Raji (cell line): Measurements from ENCODE around the gene DEGS1.

Experiments used
- POLR2A ChIP-seq: IDR thresholded peaks from 2 replicates; pipeline ENCODE4 v1.6.1; 2011; ENCODE audit warnings: low read depth, low read length, control low read depth; ENCODE audit not compliant: insufficient read depth

The DEGS1 gene

DNA sequence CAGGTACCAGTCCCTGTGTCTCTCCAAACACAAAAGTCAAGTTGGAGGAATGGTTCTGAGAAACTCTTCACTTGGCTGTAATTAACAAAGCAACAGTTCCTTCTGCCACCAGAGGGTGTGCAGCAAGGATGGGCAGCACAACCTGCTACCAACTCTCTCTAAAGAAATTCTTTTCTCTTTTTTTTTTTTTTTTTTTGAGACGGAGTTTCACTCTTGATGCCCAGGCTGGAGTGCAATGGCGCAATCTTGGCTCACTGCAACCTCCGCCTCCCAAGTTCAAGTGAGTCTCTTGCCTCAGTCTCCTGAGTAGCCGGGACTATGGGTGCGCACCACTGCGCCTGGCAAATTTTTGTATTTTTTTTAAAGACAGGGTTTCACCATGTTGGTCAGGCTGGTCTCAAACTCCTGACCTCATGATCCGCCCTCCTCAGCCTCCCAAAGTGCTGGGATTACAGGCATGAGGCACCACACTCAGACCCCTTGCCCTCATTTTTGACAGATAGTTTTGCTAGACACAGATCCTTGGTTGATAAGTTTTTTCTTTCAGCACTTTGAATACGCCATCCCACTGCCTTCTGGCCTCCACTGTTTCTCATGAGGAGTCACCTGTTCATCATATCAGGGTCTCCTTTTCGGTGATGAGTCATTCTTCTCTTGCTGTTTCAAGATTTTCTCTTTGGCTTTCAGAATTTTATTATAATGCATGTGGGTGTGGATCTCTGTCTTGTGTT, 12.1 kb upstream of the DEGS1 start:
- TF ChIP-seq POLR2A, result no peak

DNA sequence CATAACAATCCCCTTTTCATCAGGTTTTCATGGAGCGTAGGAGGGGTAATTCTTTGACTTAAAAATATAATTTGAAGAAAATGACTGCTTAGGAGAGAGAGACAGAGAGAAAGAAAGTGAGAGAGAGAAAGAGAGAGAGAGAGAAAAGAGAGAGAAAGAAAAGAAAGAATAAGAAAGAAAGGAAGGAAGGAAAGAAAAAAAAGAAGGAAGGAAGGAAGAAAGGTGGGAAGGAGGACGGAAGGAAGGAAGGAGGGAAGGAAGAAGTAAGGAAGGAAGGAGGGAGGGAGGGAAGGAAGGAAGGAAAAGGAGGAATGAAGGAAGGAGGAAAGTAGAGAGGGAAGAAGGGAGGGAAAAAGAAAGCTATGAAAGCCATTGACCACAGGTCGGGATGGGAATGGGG, 10.8 kb upstream of the DEGS1 start:
- no peak for TF ChIP-seq POLR2A

DNA sequence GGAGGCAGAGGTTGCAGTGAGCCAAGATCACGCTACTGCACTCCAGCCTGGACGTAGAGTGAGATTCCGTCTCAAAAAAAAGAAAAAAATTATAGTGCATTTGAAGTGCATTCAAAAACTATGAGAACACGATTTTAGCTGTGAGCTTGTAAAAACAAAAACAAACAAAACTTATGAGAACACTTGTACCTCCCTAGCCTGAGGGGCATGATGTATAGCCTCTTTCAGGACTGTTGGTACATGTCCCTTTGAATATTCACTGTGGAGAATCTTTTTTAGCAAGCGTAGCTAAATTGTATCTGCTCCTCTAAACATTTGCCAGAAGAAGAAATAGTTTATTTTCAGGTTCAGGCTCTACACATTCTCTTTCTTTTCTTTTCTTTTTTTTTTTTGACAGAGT, 9.5 kb upstream of the DEGS1 start:
- no peak for TF ChIP-seq POLR2A

DNA sequence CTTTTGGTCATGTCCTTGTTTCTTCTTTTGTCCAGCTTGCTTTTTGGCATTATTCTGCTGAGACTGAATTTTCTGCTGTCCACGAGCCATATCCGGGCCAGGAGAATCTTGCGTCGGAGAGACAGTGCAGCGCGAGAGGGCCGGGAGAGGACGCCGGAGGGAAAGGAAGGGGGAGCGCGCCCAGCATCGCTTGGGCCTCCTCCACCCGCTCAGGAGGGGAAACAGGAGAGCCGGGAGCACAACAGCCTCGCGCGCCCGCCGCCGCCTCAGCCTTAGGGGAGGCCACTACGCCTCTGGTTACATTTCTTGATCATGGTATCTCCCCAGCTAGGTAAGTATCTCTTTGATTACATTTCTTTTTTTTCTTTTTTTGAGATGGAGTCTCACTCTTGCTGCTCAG, 7.4 kb upstream of the DEGS1 start:
- no peak for TF ChIP-seq POLR2A

DNA sequence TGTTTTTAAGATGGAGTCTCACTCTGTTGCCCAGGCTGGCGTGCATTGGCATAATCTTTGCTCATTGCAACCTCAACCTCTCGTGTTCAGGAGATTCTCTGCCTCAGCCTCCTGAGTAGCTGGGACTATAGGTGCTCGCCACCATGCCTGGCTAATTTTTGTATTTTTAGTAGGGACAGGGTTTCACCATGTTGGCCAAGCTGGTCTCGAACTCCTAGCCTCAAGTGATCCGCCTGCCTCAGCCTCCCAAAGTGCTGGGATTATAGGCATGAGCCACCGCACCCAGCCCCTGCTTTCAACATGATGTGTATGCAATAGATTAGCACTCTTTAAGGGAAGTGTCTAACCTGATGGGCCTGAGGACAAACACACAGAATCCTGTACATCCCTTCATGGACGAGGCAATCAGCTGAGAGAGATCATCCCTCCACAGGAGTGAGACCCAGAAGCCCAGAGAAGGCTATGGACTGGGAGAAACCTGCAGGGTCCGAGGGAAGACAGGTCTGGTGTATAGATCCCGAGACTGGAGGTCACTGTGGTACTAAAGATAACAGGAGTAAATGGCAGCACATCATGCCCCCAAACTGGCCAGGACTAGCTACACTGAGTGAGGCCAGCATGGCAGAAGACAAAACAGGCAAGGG, 5.6 kb upstream of the DEGS1 start:
- no peak for TF ChIP-seq POLR2A

DNA sequence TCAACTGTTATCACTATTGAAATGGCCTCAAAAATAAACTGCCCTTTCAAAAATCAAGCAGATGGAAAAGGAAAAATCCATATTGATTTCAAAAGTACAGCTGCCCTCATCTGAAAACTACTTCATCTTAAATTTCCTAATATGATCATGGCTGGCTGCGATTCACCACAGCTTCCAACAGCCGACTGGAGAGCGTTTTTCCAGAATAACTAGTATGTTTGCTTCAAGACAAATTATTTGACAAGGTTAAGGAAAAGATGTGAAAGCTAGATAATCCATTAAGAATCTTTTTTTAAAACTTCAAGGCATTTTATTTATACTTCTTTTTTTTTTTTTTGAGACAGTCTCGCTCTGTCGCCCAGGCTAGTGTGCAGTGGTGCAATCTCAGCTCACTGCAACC, 4.1 kb upstream of the DEGS1 start:
- TF ChIP-seq POLR2A, result no peak

DNA sequence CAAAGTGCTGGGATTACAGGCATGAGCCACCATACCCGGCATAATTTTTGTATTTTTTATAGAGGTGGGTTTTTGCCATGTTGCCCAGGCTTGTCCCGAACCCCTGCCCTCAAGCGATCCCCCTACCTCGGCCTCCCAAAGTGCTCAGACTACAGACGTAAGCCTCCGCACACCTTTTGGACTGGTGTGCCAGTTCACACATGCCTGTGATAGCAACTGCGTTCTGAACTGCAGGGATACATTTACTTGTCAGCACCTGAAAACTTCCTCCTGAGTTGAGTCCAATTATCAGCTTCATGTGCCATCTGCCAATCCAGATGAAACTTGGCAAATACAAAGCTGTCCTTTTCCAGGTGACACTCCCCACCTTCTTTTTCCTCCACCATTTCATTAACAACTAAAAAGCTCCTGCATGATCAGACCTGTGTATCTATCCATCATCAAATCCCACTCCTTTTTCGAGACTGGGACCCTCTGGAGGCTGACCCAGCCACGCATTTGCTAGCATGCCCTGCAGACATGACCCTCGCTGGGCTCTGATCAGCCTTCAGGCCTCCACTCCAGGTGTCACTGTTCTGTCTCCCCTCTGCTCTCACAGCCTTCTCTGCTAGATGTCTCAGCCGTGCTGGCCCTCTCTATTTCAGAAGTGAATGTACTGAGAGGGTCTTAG, 2.1 kb upstream of the DEGS1 start:
- no peak for TF ChIP-seq POLR2A

DNA sequence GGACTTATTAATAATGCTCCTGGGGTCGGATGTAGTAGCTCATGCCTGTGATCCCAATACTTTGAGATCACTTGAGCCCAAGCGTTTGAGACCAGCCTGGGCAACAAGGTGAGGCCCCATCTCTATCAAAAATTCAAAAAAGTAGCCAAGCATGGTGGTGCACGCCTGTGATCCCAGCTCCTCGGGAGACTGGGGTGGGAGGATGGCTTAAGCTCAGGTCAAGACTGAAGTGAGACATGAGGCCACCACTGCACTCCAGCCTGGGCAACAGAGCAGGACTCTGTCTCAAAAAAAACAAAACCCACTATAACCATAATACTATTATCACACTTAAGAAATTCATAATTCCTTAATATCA, 1.6 kb upstream of the DEGS1 start:
- no peak for TF ChIP-seq POLR2A

DNA sequence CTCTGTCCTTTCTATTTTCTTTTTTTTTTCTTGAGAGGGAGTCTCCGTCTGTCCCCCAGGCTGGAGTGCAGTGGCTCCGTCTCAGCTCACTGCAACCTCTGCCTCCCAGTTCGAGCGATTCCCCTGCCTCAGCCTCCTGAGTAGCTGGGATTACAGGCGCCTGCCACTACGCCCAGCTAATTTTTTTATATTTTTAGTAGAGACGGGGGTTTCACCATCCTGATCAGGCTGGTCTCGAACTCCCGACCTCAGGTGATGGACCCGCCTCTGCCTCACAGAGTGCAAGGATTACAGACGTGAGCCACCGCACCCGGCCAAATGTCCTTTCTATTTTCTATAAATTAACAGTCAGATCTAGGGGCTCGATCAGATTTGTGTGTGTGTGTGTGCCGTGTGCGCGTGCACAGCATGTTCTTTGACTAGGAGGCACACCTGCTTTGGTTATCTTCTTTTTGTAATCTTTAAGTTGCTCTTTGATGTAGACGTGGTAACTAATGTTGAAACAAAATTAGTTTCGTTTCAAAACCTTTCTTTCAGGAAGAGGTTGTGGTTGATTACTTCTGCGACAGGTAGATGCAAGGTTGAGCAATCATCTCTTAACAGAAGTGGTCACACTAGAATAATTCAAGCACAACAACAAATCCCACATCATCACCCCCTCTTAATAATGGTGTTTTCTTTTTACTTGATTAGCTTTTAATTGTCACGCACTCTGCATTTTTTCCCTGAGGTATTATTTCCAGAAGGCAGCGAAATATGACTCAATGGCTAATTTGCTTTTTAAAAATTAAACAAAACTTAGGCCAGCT, 779 bp upstream of the DEGS1 start:
- no peak for TF ChIP-seq POLR2A

DNA sequence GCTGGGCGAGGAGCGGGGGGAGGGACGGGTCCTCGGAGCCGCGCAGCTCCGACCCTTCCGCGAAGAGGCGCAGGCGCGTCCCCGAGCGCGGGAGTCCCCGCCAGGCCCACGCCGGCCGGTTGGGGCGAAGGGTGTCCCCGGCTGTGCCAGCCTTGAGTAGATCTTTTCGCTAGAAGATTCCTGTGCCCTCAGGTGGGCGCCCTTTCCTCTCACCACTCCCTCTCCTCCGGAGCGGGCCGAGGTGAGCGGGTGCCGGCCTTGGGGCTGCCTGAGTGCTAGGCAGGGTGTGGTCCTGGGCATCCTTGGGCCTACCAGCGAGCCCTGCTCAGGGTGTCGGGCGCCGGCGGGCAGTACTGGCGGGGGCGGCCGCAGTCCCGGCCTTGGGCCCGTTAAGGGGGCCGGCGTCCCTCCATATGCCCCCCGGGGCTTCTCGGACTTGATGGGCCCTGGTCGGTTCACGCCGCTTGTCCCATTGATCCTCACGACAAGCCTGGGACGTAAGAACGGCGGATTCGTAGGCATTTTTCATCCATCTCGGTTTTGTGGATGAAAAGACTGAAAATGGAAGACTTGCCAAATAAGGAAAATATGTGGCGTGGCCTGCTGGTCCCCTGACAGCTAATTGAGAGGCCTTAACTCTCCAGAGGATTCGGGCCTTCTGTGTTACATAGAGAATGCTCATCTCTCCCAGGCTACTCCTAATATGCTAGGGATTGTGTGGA, 712 bp downstream of the DEGS1 start:
- TF ChIP-seq POLR2A, result no peak; the same call in 1 of the 2 replicates

DNA sequence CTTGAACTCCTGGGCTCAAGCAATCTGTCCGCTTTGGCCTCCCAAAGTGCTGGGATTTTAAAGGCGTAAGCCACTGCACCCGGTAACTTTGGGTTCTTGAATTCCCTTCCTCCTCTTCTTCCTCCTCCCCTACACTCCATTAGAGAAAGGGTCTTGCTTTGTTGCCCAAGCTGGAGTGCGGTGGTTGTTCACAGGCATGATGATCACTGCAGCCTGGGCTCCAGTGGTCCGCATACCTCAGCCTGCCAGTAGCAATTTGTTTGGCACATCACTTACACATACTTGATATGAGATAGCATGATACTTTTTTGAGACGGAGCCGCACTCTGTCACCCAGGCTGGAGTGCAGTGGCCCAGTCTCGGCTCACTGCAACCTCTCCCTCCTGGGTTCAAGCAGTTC, 2.2 kb downstream of the DEGS1 start:
- TF ChIP-seq POLR2A, result no peak

DNA sequence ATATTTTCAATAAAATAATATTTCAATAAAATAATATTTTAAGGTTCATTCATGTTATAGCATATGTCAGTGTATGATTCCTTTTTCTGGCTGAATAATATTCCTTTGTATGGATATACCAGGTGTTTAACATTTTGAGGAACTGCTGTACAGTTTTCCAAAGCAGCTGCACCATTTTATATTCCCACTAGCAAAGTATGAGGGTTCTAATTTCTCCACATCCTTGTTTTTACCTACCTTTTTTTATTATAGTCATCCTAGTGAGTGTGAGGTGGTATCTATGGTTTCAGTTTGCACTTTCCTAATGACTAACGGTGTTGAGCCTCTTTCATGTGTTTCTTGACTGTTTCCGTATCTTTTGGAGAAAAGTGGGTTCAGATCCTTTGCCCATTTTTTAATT, 5.2 kb downstream of the DEGS1 start:
- TF ChIP-seq POLR2A, result no peak

DNA sequence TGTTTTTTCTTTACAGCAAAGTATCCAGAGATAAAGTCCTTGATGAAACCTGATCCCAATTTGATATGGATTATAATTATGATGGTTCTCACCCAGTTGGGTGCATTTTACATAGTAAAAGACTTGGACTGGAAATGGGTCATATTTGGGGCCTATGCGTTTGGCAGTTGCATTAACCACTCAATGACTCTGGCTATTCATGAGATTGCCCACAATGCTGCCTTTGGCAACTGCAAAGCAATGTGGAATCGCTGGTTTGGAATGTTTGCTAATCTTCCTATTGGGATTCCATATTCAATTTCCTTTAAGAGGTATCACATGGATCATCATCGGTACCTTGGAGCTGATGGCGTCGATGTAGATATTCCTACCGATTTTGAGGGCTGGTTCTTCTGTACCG, 6.5 kb downstream of the DEGS1 start:
- TF ChIP-seq POLR2A, result no peak

DNA sequence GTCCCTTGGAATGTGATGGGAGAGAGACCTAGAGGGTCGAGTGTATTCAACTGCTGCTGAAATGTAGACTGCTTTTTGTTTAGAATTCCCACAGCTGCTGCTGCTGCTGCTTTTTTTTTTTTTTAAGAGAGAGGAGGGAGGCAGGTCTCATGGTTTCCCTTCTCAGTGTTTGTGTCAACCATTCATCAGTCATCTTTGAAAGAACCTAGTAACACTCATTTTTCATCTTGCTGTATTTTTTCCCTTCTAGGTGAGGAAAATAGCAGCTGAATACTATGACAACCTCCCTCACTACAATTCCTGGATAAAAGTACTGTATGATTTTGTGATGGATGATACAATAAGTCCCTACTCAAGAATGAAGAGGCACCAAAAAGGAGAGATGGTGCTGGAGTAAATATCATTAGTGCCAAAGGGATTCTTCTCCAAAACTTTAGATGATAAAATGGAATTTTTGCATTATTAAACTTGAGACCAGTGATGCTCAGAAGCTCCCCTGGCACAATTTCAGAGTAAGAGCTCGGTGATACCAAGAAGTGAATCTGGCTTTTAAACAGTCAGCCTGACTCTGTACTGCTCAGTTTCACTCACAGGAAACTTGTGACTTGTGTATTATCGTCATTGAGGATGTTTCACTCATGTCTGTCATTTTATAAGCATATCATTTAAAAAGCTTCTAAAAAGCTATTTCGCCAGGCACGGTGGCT, 9.2 kb downstream of the DEGS1 start:
- TF ChIP-seq POLR2A, result no peak
